ENCODE results near the gene POMT1. TPM values are rescaled to one million over a fixed set of nuclear protein-coding genes. Genes with fewer than 3 reads are reported as not detected.

Gene POMT1
- total RNA-seq, 2 donors from 2014 or later = 19.1 to 20.7 TPM

GRCh38 chr9:131516930-131517329, 14.2 kb downstream of the POMT1 start:
- ATAC-seq (no peak), DNase-seq (no peak)
- intact Hi-C loops (cut with DNase I) = no loop called here

GRCh38 chr9:131517761-131518190, 15.1 kb downstream of the POMT1 start:
- ATAC-seq (peak; percentile 92), DNase-seq (peak; percentile 59)
- intact Hi-C loops (cut with DNase I) = no loop called here

GRCh38 chr9:131518553-131518952, 15.8 kb downstream of the POMT1 start:
- intact Hi-C loops (cut with DNase I) = no loop called here
- DNase-seq = no peak
- ATAC-seq = no peak

- ATAC-seq = no peak
- no peak for DNase-seq
- intact Hi-C loops (cut with DNase I) = no loop called here
These were observed 17.8 kb downstream of the POMT1 start for GRCh38 chr9:131520503-131520902.

GRCh38 chr9:131521203-131521602, 18.5 kb downstream of the POMT1 start:
- DNase-seq (no peak), ATAC-seq (no peak)
- intact Hi-C loops (cut with DNase I) = no loop called here

GRCh38 chr9:131521822-131522221, 19.1 kb downstream of the POMT1 start:
- intact Hi-C loops (cut with DNase I) = no loop called here
- no peak for DNase-seq
- no peak for ATAC-seq

- ATAC-seq = no peak
- no peak for DNase-seq
- intact Hi-C loops (cut with DNase I) = no loop called here
These were observed 19.8 kb downstream of the POMT1 start for GRCh38 chr9:131522257-131523085.

- ATAC-seq = no peak
- no peak for DNase-seq
- intact Hi-C loops (cut with DNase I) = no loop called here
These were observed 20.3 kb downstream of the POMT1 start for GRCh38 chr9:131523086-131523388.

GRCh38 chr9:131523451-131524435, 21.0 kb downstream of the POMT1 start:
- intact Hi-C loops (cut with DNase I) = no loop called here
- ATAC-seq = peak in 1 of 2 donors; percentile 9
- no peak for DNase-seq

- ATAC-seq = no peak
- intact Hi-C loops (cut with DNase I) = no loop called here
- no peak for DNase-seq
These were observed 22.1 kb downstream of the POMT1 start for GRCh38 chr9:131524665-131525315.

GRCh38 chr9:131525643-131526565, 23.2 kb downstream of the POMT1 start:
- no peak for DNase-seq
- intact Hi-C loops (cut with DNase I) = no loop called here
- peak in 1 of 2 donors; percentile 25 for ATAC-seq

GRCh38 chr9:131528186-131528585, 25.5 kb downstream of the POMT1 start:
- DNase-seq (no peak), ATAC-seq (no peak)
- intact Hi-C loops (cut with DNase I) = no loop called here

GRCh38 chr9:131528886-131529505, 26.3 kb downstream of the POMT1 start:
- DNase-seq (no peak), ATAC-seq (no peak)
- intact Hi-C loops (cut with DNase I) = no loop called here

- no peak for DNase-seq
- ATAC-seq = no peak
- intact Hi-C loops (cut with DNase I) = no loop called here
These were observed 27.2 kb downstream of the POMT1 start for GRCh38 chr9:131529597-131530545.

GRCh38 chr9:131530546-131530919, 27.8 kb downstream of the POMT1 start:
- intact Hi-C loops (cut with DNase I) = no loop called here
- DNase-seq (no peak), ATAC-seq (peak; percentile 16 to 28)

GRCh38 chr9:131530920-131531832, 28.5 kb downstream of the POMT1 start, which contains the start of gene UCK1:
Gene UCK1 (minus strand): TSS chr9:131531263. CDS start chr9:131531174, 89 bp downstream.
- intact Hi-C loops (cut with DNase I) = no loop called here
- ATAC-seq (peak; percentile 98), DNase-seq (peak; percentile 87)

Data from left cardiac atrium (tissue), 4 donors.